Liver (tissue), 9 donors: ENCODE measurements around the gene DOCK10. TPM values are rescaled to one million over a fixed set of nuclear protein-coding genes. Genes with fewer than 3 reads are reported as not detected.

Experiments used
- DNase-seq: peaks from one replicate; pipeline ENCODE4 v3.0.0-alpha.2; 2017; ENCODE audit warnings: low spot score
- H3K27ac ChIP-seq, 2 donors: one replicate each; pipeline ENCODE4 v1.7.0; 2013; ENCODE audit warnings: inconsistent platforms in 2 of 2, low read length in 2 of 2, control low read depth in 1 of 2, low read depth in 1 of 2, mild to moderate bottlenecking in 1 of 2
- H3K27me3 ChIP-seq, 4 donors: one replicate each; pipeline versions ENCODE4 v1.6.1 to v1.7.0; 2013; ENCODE audit warnings: low read length in 3 of 4, inconsistent platforms in 1 of 4, mild to moderate bottlenecking in 1 of 4, moderate library complexity in 1 of 4; ENCODE audit not compliant: control insufficient read depth in 4 of 4, insufficient read depth in 4 of 4
- H3K36me3 ChIP-seq, 4 donors: one replicate each; pipeline versions ENCODE4 v1.6.1 to v1.7.0; 2013; ENCODE audit warnings: low read length in 3 of 4, mild to moderate bottlenecking in 3 of 4, low read depth in 1 of 4, moderate library complexity in 1 of 4; ENCODE audit not compliant: control insufficient read depth in 4 of 4, insufficient read depth in 3 of 4
- H3K4me1 ChIP-seq, 4 donors: one replicate each; pipeline versions ENCODE4 v1.6.1 to v1.7.0; 2013; ENCODE audit warnings: low read length in 3 of 4, mild to moderate bottlenecking in 3 of 4, moderate library complexity in 1 of 4; ENCODE audit not compliant: control insufficient read depth in 4 of 4, insufficient read depth in 4 of 4
- H3K4me3 ChIP-seq, 3 donors: one replicate each; pipeline versions ENCODE4 v1.6.1 to v1.7.0; 2013; ENCODE audit warnings: low read length in 3 of 3, control low read depth in 1 of 3, low read depth in 1 of 3, mild to moderate bottlenecking in 1 of 3
- H3K9ac ChIP-seq, 2 donors: one replicate each; pipeline ENCODE4 v1.7.0; 2013; ENCODE audit warnings: low read length in 2 of 2, mild to moderate bottlenecking in 2 of 2, moderate library complexity in 2 of 2, control low read depth in 1 of 2, low read depth in 1 of 2
- H3K9me3 ChIP-seq, 4 donors: one replicate each; pipeline versions ENCODE4 v1.6.1 to v1.7.0; 2013; ENCODE audit warnings: low read length in 3 of 4; ENCODE audit not compliant: control insufficient read depth in 4 of 4
- FOXA1 ChIP-seq: IDR thresholded peaks from 2 replicates; pipeline ENCODE4 v1.6.1; 2016; ENCODE audit warnings: antibody characterized with exemption
- HNF4A ChIP-seq, 2 donors: conservative IDR thresholded peaks; 2 replicates each; pipeline ENCODE4 v1.6.1; 2016; ENCODE audit warnings: antibody characterized with exemption in 2 of 2, mild to moderate bottlenecking in 2 of 2
- HNF4G ChIP-seq: IDR thresholded peaks from 2 replicates; pipeline ENCODE4 v1.6.1; 2016; ENCODE audit warnings: antibody characterized with exemption
- JUND ChIP-seq, 2 donors: IDR thresholded peaks; 2 replicates each; pipeline ENCODE4 v1.6.1; 2016; ENCODE audit warnings: antibody characterized with exemption in 2 of 2
- NR2F2 ChIP-seq: IDR thresholded peaks from 2 replicates; pipeline ENCODE4 v1.6.1; 2016; ENCODE audit warnings: antibody characterized with exemption
- RAD21 ChIP-seq, 2 donors: IDR thresholded peaks; 2 replicates each; pipeline ENCODE4 v1.6.1; 2016; ENCODE audit warnings: antibody characterized with exemption in 2 of 2, mild to moderate bottlenecking in 2 of 2
- SP1 ChIP-seq: IDR thresholded peaks from 2 replicates; pipeline ENCODE4 v1.6.1; 2018; ENCODE audit warnings: antibody characterized with exemption, mild to moderate bottlenecking
- TAF1 ChIP-seq: conservative IDR thresholded peaks from 2 replicates; pipeline ENCODE4 v1.6.1; 2016; ENCODE audit warnings: antibody characterized with exemption, mild to moderate bottlenecking
- YY1 ChIP-seq: IDR thresholded peaks from 2 replicates; pipeline ENCODE4 v1.6.1; 2016; ENCODE audit warnings: antibody characterized with exemption, mild to moderate bottlenecking
- WGBS: extraction: QIAGEN DNeasy Blood & Tissue Kit; methylation state at CpG from one replicate; pipeline ENCODE4 v1.1.7; 2013; 5-methylcytosine and 5-hydroxymethylcytosine counted together
- polyA plus RNA-seq, 2 donors: library from polyadenylated mRNA; stranded (reverse) in 1 of 2; unstranded in 1 of 2; fragments of 200-250 nt in 1 of 2; fragments of >200 nt in 1 of 2; fragmentation: Nextera tagmentation in 1 of 2; extraction: Ambion mirVana in 1 of 2; gene quantifications; one replicate each; pipeline versions ENCODE4 v1.2.1 to v1.2.3, GENCODE V29; 2013 to 2015
- total RNA-seq, 2 donors: library from RNA; depleted of rRNA; stranded (reverse); fragments of >200 nt; gene quantifications; one replicate each; pipeline ENCODE4 v1.2.3, GENCODE V29; 2014
- TF ChIP-seq, protein P1 (sequence below): fragments of 150-350 bp; IDR thresholded peaks from 2 replicates; pipeline ENCODE4 v1.5.1; 2017; ENCODE audit warnings: improper control_type of control experiment, low read depth, low read length; ENCODE audit not compliant: missing input control
- TF ChIP-seq, protein P2 (sequence below): IDR thresholded peaks from 2 replicates; pipeline ENCODE4 v1.6.1; 2016; ENCODE audit warnings: antibody characterized with exemption
- TF ChIP-seq, protein P3 (sequence below): IDR thresholded peaks from 2 replicates; pipeline ENCODE4 v1.6.1; 2016; ENCODE audit warnings: antibody characterized with exemption
- TF ChIP-seq, protein P4 (sequence below): IDR thresholded peaks from 2 replicates; pipeline ENCODE4 v1.6.1; 2016; ENCODE audit warnings: antibody characterized with exemption
- TF ChIP-seq, protein P5 (sequence below): IDR thresholded peaks from 2 replicates; pipeline ENCODE4 v1.6.1; 2016; ENCODE audit warnings: antibody characterized with exemption, mild to moderate bottlenecking
- donor health status: healthy.
- donor health status: healthy.
- donor health status: healthy.
- donor health status: healthy.
- donor health status: healthy.

The DOCK10 gene
- total RNA-seq, result 10 to 100 TPM; 12.1 to 15.3 TPM
- 1 to 10 TPM; 1.2 to 1.4 TPM for polyA plus RNA-seq

DNA sequence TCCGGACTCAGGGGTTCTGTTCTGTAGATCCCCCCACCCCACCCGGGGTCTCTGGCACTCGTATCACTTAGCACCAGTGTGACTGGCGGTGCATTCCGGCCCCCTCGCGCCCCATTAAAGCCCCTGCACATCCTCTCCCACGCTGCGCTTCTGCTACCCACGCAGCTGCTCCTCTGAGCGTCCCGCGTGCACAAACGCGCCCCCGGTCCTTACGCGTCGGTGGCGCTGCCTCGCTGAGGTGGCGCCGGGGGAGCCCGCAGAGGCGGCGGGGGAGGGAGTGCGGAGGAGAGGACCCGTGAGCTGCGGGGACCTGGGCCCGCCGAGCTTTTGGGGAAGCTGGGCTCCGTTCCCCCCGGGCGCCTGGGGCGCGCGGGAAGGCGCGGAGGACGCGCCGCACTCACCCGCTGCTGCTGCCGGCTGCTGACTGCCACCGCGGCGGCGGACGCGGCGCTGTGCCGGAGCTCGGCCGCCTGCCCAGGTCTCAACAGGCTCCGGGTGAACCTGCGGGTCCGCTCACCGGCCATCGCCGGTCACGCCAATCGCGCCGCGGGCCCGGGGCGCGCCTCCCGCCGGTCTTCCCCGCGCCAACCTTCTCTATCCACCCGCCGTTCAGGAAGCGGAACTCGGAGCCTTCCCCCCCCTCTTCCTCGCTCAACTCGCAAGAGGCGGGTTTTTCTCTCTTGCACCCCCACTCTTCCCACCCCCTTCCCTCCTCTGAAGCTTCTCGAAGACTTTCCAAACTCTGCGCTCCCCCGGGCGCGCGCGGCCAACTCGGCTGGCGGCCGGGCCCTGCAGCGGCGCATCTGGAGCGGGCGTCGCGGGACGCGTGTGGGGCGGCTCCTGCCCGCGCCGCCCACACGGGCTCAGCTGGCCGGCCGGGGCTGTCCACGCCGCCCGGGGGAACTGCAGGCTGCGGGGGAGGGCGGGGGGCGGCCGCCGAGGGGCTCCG, at the start of gene DOCK10:
DOCK10 (minus strand) TSS at position 618 of the 949 bp plus-strand sequence; CDS start at position 524, 94 bp downstream.
- H3K9me3 ChIP-seq, result no peaks in the 10 kb centered on the region
- DNase-seq, result no peak
- H3K27me3 ChIP-seq, result no peaks in the 10 kb centered on the region
- peaks cover 6 to 23% (median 12%) of the 10 kb centered on the region in 4 donors for H3K4me1 ChIP-seq
- TF ChIP-seq YY1 (no peak), TAF1 (no peak), NR2F2 (no peak), HNF4A (conservative IDR thresholded peaks at IDR 0.05) (no peak)
- TF ChIP-seq, protein P1, sequence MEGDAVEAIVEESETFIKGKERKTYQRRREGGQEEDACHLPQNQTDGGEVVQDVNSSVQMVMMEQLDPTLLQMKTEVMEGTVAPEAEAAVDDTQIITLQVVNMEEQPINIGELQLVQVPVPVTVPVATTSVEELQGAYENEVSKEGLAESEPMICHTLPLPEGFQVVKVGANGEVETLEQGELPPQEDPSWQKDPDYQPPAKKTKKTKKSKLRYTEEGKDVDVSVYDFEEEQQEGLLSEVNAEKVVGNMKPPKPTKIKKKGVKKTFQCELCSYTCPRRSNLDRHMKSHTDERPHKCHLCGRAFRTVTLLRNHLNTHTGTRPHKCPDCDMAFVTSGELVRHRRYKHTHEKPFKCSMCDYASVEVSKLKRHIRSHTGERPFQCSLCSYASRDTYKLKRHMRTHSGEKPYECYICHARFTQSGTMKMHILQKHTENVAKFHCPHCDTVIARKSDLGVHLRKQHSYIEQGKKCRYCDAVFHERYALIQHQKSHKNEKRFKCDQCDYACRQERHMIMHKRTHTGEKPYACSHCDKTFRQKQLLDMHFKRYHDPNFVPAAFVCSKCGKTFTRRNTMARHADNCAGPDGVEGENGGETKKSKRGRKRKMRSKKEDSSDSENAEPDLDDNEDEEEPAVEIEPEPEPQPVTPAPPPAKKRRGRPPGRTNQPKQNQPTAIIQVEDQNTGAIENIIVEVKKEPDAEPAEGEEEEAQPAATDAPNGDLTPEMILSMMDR, result no peak
- TF ChIP-seq, protein P2, sequence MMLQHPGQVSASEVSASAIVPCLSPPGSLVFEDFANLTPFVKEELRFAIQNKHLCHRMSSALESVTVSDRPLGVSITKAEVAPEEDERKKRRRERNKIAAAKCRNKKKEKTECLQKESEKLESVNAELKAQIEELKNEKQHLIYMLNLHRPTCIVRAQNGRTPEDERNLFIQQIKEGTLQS, result no peak
- TF ChIP-seq, protein P3, sequence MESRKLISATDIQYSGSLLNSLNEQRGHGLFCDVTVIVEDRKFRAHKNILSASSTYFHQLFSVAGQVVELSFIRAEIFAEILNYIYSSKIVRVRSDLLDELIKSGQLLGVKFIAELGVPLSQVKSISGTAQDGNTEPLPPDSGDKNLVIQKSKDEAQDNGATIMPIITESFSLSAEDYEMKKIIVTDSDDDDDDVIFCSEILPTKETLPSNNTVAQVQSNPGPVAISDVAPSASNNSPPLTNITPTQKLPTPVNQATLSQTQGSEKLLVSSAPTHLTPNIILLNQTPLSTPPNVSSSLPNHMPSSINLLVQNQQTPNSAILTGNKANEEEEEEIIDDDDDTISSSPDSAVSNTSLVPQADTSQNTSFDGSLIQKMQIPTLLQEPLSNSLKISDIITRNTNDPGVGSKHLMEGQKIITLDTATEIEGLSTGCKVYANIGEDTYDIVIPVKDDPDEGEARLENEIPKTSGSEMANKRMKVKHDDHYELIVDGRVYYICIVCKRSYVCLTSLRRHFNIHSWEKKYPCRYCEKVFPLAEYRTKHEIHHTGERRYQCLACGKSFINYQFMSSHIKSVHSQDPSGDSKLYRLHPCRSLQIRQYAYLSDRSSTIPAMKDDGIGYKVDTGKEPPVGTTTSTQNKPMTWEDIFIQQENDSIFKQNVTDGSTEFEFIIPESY, result no peak
- TF ChIP-seq, protein P4, sequence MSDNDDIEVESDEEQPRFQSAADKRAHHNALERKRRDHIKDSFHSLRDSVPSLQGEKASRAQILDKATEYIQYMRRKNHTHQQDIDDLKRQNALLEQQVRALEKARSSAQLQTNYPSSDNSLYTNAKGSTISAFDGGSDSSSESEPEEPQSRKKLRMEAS, result no peak
- H3K4me3 ChIP-seq, result peak within 1 kb of the TSS; percentile 58 to 81 (median 67)
- WGBS, result under 1% methylated on average over 113 of the region's 113 CpGs
- peak within 1 kb of the TSS; percentile 5 to 53 for H3K27ac ChIP-seq
- H3K9ac ChIP-seq, result peak within 1 kb of the TSS in 1 of 2 donors; percentile 56
- no peaks in the 10 kb centered on the region for H3K36me3 ChIP-seq

DNA sequence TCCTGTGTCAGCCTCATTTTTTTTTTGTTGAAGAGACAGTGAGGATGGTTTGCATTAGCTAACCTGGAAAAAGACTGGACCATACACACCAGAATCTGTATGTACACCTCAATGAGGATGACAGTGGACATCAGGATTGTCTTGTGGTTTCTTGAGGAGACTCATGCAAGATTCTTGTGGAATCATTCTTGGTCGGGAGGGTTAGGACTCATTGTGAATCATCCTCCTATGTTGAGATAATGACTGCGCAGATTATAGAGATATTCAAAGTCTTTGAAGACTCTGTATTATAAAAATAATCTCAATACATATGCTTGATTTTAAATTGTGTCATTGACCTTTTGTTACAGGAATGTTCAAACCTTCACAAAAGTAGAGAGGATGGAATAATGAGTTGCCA, 49.1 kb upstream of the DOCK10 start:
- DNase-seq, result no peak
- Histone ChIP-seq H3K27ac (no peak overlapping the region), H3K27me3 (no peaks in the 10 kb centered on the region), H3K36me3 (no peaks in the 10 kb centered on the region), H3K9me3 (no peaks in the 10 kb centered on the region), H3K4me1 (no peaks in the 10 kb centered on the region), H3K9ac (no peak overlapping the region), H3K4me3 (no peak overlapping the region)
- TF ChIP-seq RAD21 (IDR thresholded peaks at IDR 0.05) (no peak), HNF4G (no peak), YY1 (no peak), SP1 (no peak), JUND (IDR thresholded peaks at IDR 0.05) (no peak), FOXA1 (no peak)
- TF ChIP-seq, protein P4, result no peak
- TF ChIP-seq, protein P2, result no peak
- TF ChIP-seq, protein P5, sequence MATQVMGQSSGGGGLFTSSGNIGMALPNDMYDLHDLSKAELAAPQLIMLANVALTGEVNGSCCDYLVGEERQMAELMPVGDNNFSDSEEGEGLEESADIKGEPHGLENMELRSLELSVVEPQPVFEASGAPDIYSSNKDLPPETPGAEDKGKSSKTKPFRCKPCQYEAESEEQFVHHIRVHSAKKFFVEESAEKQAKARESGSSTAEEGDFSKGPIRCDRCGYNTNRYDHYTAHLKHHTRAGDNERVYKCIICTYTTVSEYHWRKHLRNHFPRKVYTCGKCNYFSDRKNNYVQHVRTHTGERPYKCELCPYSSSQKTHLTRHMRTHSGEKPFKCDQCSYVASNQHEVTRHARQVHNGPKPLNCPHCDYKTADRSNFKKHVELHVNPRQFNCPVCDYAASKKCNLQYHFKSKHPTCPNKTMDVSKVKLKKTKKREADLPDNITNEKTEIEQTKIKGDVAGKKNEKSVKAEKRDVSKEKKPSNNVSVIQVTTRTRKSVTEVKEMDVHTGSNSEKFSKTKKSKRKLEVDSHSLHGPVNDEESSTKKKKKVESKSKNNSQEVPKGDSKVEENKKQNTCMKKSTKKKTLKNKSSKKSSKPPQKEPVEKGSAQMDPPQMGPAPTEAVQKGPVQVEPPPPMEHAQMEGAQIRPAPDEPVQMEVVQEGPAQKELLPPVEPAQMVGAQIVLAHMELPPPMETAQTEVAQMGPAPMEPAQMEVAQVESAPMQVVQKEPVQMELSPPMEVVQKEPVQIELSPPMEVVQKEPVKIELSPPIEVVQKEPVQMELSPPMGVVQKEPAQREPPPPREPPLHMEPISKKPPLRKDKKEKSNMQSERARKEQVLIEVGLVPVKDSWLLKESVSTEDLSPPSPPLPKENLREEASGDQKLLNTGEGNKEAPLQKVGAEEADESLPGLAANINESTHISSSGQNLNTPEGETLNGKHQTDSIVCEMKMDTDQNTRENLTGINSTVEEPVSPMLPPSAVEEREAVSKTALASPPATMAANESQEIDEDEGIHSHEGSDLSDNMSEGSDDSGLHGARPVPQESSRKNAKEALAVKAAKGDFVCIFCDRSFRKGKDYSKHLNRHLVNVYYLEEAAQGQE, result no peak
- TF ChIP-seq, protein P3, result no peak
- 81% methylated on average over 2 of the region's 2 CpGs for WGBS
